Subcutaneous abdominal adipose tissue (tissue), 5 donors: ENCODE data around the gene CYTH3.
"Not testable (repeated sequence)": the region's sequence is repeated elsewhere in the genome, so short reads cannot be mapped to it uniquely, and the experiment has no call there.

Experiments used
- H3K27ac ChIP-seq: one replicate; pipeline ENCODE4 v1.7.0; 2013; ENCODE audit warnings: low read depth, mild to moderate bottlenecking, inconsistent platforms, low read length, moderate library complexity
- H3K27me3 ChIP-seq, 5 donors: one replicate each; pipeline ENCODE4 v1.7.0; 2013; ENCODE audit warnings: low read length in 5 of 5, inconsistent platforms in 1 of 5; ENCODE audit not compliant: control insufficient read depth in 5 of 5, insufficient read depth in 4 of 5
- H3K36me3 ChIP-seq, 5 donors: one replicate each; pipeline ENCODE4 v1.7.0; 2013; ENCODE audit warnings: low read length in 5 of 5; ENCODE audit not compliant: control insufficient read depth in 5 of 5, insufficient read depth in 5 of 5
- H3K4me1 ChIP-seq, 5 donors: one replicate each; pipeline ENCODE4 v1.7.0; 2013; ENCODE audit warnings: low read length in 5 of 5, mild to moderate bottlenecking in 3 of 5, moderate library complexity in 1 of 5; ENCODE audit not compliant: control insufficient read depth in 5 of 5, insufficient read depth in 5 of 5
- H3K4me3 ChIP-seq, 5 donors: one replicate each; pipeline ENCODE4 v1.7.0; 2013; ENCODE audit warnings: low read length in 5 of 5, low read depth in 1 of 5
- H3K9ac ChIP-seq, 5 donors: one replicate each; pipeline ENCODE4 v1.7.0; 2013; ENCODE audit warnings: low read length in 5 of 5, mild to moderate bottlenecking in 4 of 5, moderate library complexity in 3 of 5
- H3K9me3 ChIP-seq, 5 donors: one replicate each; pipeline ENCODE4 v1.7.0; 2013; ENCODE audit warnings: low read length in 5 of 5; ENCODE audit not compliant: control insufficient read depth in 5 of 5
- donor health status: healthy.
- donor health status: healthy.
- donor health status: healthy.
- donor health status: healthy.
- donor health status: healthy.

The CYTH3 gene

DNA sequence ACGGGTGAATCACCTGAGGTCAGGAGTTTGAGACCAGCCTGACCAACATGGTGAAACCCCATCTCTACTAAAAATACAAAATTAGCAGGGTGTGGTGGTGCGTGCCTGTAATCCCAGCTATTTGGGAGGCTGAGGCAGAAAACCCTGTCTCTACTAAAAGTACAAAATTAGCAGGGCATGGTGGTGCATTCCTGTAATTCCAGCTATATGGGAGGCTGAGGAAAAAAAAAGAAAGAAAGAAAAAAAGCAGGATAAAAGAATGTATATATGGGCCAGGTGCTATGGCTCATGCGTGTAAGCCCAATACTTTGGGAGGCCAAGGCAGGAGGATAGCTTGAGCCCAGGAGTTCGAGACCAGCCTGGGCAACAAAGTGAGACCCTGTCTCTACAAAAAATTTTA lies 29.0 kb upstream of the CYTH3 start:
- not testable (repeated sequence) for H3K9me3 ChIP-seq, H3K4me3 ChIP-seq, H3K27ac ChIP-seq, H3K4me1 ChIP-seq, H3K27me3 ChIP-seq, H3K9ac ChIP-seq, H3K36me3 ChIP-seq

DNA sequence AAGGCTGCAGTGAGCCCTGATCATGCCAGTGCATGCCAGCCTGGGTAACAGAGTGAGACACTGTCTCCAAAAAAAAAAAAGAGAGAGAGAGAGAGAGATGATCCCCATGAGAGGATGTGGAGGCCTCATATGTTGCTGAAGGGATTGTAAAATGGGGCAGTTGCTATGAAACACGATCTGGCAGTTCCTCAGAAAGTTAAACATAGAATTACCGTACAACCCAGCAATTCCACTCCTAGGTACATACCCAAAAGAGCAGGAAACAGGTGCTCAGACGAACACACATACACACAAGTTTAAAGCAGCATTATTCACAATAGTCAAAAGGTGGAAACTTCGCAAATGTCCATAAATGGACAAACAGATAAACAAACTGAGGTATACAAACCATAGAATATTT lies 27.4 kb upstream of the CYTH3 start:
- no peak overlapping the region for H3K27ac ChIP-seq
- H3K27me3 ChIP-seq: no peaks in the 10 kb centered on the region
- peaks cover 0 to 4% (median 2%) of the 10 kb centered on the region in 5 donors for H3K4me1 ChIP-seq
- H3K4me3 ChIP-seq: no peak overlapping the region
- no peaks in the 10 kb centered on the region for H3K9me3 ChIP-seq
- no peaks in the 10 kb centered on the region for H3K36me3 ChIP-seq
- H3K9ac ChIP-seq: no peak overlapping the region

DNA sequence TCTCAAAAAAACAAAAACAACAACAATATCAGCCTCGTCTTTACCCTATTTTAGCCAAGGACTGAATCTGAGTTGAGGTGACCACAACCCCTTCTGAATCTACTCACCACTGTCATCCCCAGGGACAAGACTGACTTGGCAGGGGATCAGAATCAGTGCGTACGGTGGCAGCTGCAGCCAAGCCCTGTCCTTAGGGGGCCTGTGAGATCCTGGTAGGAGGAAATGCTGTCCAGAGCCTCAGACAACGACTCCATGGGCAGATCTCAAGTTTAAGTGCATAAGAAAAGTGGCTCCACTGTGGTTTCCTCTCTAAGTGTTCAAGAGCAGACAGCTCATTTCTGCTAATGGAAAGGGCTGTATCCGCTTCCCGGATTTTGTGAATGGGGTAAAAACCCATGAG lies 22.4 kb upstream of the CYTH3 start:
- H3K9ac ChIP-seq: no peak overlapping the region
- H3K27ac ChIP-seq: no peak overlapping the region
- peaks cover 0 to 8% (median 4%) of the 10 kb centered on the region in 5 donors for H3K4me1 ChIP-seq
- H3K36me3 ChIP-seq: no peaks in the 10 kb centered on the region
- H3K27me3 ChIP-seq: no peaks in the 10 kb centered on the region
- H3K9me3 ChIP-seq: no peaks in the 10 kb centered on the region
- no peak overlapping the region for H3K4me3 ChIP-seq

DNA sequence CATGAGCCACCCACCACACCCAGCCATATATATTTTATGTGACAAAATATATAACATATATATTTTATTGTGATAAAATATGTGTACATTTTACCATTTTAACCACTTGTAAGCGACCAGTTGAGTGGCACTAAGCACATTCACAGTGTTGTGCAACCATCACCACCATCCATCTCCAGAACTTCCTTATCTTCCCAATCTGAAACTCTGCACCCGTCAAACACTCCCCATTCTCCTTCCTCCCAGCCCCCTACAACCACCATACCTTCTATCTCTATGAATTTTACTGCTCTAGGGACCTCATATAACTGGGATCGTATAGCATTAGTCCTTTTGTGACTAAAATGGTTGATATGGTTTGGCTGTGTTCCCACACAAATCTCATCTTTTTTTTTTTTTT lies 20.8 kb upstream of the CYTH3 start:
- H3K27ac ChIP-seq: no peak overlapping the region
- H3K4me3 ChIP-seq: no peak overlapping the region
- H3K9ac ChIP-seq: no peak overlapping the region
- H3K9me3 ChIP-seq: no peaks in the 10 kb centered on the region
- no peaks in the 10 kb centered on the region for H3K27me3 ChIP-seq
- no peaks in the 10 kb centered on the region for H3K36me3 ChIP-seq
- H3K4me1 ChIP-seq: peaks cover 0 to 8% (median 4%) of the 10 kb centered on the region in 5 donors

DNA sequence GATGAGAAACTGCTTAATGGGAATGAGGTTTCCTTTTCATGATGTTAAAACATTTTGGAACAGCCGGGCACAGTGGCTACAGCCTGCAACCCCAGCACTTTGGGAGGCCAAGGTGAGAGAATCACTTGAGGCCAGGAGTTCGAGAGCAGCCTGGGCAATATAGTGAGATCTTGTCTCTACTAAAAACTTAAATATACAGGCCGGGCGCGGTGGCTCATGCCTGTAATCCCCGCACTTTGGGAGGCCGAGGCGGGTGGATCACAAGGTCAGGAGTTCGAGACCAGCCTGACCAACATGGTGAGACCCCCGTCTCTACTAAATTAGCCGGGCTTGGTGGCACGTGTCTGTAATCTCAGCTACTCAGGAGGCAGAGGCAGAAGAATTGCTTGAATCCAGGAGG lies 19.5 kb upstream of the CYTH3 start:
- not testable (repeated sequence) for H3K27me3 ChIP-seq, H3K9me3 ChIP-seq, H3K4me1 ChIP-seq, H3K36me3 ChIP-seq, H3K9ac ChIP-seq, H3K27ac ChIP-seq, H3K4me3 ChIP-seq

DNA sequence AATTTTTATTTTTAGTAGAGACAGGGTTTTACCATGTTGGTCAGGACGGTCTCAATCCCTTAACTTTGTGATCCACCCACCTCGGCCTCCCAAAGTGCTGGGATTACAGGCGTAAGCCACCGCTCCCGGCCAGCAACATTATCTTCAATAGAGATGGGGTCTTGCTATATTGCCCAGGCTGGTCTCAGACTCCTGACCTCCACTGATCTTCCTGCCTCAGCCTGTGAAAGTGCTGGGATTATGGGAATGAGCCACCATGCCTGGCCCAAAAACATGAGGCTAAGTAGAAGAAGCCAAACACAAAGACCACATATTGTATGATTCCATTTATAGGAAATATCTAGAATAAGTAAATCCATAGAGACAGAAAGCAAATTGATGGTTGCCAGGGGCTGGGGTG lies 19.1 kb upstream of the CYTH3 start:
- peaks cover 0 to 8% (median 4%) of the 10 kb centered on the region in 5 donors for H3K4me1 ChIP-seq
- H3K4me3 ChIP-seq: no peak overlapping the region
- no peaks in the 10 kb centered on the region for H3K9me3 ChIP-seq
- no peaks in the 10 kb centered on the region for H3K36me3 ChIP-seq
- no peaks in the 10 kb centered on the region for H3K27me3 ChIP-seq
- no peak overlapping the region for H3K9ac ChIP-seq
- H3K27ac ChIP-seq: no peak overlapping the region

DNA sequence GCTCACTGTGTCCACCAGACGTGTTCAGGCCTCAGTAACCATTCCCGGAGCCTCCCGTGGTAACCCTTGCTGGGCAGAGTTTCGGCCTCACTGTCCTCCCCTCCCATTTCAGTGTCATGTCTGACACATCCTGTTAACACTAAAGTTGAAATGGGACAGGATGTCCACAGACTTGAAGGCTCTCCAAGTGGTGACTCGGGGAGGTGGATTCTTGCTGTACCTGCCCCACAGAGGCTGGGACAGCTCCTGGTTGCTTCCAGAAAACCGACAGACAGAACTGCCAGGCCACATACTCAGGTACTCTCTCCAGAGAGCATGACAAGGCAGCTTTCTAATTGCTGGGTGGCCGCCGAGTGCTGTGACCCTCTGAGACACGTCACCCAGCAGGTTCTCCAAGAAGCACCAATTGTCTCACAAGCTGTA lies 17.9 kb upstream of the CYTH3 start:
- no peak overlapping the region for H3K9ac ChIP-seq
- H3K4me3 ChIP-seq: no peak overlapping the region
- no peak overlapping the region for H3K27ac ChIP-seq

DNA sequence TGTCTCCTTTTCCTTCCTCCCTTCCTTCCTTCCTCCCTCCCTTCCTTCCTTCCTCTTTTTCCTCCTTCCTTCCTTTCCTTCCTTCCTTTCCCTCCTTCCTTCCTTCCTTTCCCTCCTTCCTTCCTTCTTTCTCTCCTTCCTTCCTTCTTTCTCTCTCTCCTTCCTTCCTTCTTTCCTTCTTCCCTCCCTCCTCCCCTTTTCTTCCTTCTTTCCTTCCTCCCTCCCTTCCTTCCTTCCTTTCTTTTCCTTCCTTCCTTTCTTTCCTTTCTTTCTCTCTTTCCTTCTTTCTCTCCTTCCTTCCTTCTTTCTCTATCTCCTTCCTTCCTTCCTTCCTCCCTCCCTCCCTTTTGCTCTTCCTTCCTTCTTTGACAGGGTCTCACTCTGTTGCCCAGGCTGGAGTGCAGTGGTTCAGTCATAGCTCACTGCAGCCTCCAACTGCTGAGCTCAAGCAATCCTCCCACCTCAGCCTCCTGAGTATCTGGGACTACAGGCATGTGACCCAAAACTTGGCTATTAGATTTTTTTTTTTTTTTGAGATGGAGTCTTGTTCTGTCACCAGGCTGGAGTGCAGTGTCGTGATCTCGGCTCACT lies 15.9 kb upstream of the CYTH3 start:
- no peaks in the 10 kb centered on the region for H3K27me3 ChIP-seq
- H3K4me1 ChIP-seq: peaks cover 0 to 8% (median 0%) of the 10 kb centered on the region in 5 donors
- no peaks in the 10 kb centered on the region for H3K9me3 ChIP-seq
- H3K36me3 ChIP-seq: no peaks in the 10 kb centered on the region
- H3K4me3 ChIP-seq: no peak overlapping the region
- H3K27ac ChIP-seq: no peak overlapping the region
- H3K9ac ChIP-seq: no peak overlapping the region

More for the DNA sequence above, 17.9 kb upstream of the CYTH3 start:
- H3K27me3 ChIP-seq: no peaks in the 10 kb centered on the region
- no peaks in the 10 kb centered on the region for H3K36me3 ChIP-seq
- peaks cover 0 to 8% (median 4%) of the 10 kb centered on the region in 5 donors for H3K4me1 ChIP-seq
- no peaks in the 10 kb centered on the region for H3K9me3 ChIP-seq

DNA sequence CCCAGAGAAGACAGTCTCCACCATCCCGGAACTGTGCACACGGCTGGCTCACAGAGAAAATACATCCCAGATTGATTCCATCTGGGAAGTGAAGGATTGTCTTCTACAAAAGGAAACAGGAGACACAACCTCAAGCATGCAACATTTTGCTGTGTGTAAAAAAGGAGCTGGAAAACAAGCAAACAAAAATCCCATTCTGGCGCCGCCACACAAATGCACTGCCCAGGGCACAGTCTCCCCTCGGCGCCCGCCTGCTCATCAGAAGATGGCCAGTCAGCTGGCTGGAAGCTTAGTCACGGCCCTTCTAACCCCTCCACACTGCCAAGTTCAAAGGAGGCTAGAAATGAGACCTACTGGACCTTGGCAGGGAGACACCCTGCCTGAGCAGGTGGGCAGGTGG lies 14.1 kb upstream of the CYTH3 start:
- Histone ChIP-seq H3K4me1 (peaks cover 0 to 8% (median 0%) of the 10 kb centered on the region in 5 donors), H3K27me3 (no peaks in the 10 kb centered on the region), H3K9me3 (no peaks in the 10 kb centered on the region), H3K4me3 (no peak overlapping the region), H3K27ac (no peak overlapping the region), H3K36me3 (no peaks in the 10 kb centered on the region), H3K9ac (no peak overlapping the region)

DNA sequence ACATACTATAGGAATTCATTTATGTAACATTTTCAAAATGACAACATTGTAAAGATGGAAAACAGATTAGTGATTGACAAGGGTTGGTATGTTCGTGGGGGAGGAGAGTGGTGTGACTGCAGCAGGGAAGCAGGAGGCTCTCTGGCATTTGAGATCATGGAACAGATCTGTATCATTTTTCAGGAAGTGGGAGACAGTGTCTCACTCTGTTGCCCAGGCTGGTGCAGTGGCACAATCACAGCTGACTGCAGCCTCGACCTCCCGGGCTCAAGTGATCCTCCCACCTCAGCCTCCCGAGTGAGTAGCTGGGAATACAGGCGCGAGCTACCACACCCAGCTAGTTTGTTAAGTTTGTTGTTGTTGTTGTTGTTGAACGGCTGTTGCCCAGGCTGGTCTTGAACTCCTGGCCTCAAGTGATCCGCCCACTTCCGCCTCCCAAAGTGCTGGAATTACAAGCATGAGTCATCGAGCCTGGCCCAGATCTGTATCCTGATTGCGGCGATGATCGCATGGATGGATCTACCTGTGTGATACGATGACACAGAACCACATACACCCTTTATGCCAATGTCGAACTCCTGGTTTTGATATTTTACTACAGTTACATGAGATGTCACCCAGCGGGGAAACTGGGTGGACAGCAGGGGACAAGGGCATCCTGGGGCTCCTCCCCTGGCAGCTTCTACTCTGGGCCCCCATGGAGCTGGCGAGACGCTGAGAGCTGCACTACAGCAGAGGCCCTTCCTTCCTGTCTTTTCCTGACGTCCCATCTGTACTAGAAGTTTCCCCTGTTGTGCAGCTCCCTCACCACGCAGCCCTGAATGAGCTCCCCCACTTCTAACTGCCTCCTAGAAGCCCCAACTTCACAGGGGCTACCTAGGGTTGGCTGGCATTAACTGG lies 12.3 kb upstream of the CYTH3 start:
- H3K27ac ChIP-seq: no peak overlapping the region

More for the DNA sequence above, 12.3 kb upstream of the CYTH3 start:
- peaks cover 0 to 8% (median 0%) of the 10 kb centered on the region in 5 donors for H3K4me1 ChIP-seq
- H3K9ac ChIP-seq: no peak overlapping the region
- H3K27me3 ChIP-seq: no peaks in the 10 kb centered on the region
- no peaks in the 10 kb centered on the region for H3K36me3 ChIP-seq
- H3K9me3 ChIP-seq: no peaks in the 10 kb centered on the region
- no peak overlapping the region for H3K4me3 ChIP-seq
